ENCODE data around the gene CCNJL.

Gene CCNJL

DNA sequence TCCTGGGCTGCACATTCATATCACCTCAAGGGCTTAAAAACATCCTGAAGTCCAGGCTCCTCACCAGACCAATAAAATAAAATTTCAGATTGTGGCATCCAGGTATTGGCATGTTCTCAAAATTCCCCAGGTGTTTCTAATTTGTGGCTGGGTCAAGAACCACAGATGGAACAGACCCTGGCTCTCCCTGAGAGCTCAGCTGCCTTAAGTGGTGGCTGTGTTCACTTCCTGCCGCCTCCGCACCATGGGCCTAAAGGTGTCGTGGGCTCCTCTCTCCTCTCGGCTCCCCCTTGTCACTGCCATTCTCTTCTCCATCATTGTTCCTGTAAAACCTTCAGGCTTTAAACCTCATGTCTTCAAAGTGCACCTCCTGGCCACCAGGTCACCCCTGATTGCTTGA is 17.8 kb upstream of the CCNJL start:
- no peak for DNase-seq

DNA sequence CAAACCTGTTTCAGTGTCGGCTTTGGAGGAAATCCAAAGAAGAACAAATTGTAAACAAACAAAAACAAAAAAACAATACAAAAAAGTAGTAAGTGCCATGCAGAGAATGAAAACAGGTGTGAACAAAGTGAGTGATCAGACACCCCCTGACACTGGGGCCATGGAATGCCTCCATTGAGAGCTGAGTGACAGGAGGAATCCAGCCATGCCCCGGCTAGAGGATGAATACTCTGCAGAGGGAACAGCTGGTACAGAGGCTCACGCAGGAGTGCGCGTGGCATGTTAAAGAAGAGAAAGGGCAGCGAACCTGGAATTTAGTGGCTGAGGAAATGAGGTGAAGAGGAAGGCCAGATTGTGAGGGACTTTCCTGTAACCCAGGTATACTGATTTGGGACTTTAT is 15.5 kb upstream of the CCNJL start:
- no peak for DNase-seq

DNA sequence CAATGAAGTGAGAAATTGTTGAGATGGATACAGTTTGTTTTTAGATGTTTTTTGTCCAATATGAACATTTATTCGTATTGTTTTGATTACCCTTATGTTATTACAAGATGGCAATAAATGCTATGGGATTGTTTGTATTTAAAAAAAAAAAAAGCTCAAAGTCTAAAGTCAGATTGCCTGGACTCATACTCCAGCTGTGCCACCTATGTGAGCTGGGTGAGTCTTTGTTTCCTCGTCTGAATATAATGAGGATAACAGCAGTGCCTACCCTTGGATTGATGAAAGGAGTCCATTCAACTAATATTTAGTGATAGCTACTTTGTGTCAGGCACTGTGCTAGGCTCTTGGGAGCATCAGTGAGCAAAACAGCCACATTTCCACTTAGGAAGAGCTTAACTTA is 14.6 kb upstream of the CCNJL start:
- no peak for DNase-seq

DNA sequence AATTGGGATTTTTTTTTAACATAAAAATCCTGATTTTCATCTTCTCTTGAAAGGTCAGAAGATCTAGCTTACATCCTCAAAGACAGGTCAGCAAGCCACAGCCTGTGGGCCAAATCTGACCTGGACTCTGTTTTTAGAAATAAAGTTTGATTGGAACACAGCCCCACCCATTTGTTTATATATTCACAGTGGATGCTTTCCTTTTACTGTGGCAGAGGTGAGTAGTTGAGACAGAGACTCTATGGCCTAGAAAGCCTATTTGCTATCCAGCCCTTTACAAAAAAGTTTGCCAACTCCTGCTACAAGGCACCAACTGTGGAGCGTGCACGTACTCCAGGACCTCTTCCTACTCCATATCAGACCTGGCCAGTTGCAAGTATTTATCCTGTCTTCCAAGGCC is 13.4 kb upstream of the CCNJL start:
- DNase-seq, result no peak

DNA sequence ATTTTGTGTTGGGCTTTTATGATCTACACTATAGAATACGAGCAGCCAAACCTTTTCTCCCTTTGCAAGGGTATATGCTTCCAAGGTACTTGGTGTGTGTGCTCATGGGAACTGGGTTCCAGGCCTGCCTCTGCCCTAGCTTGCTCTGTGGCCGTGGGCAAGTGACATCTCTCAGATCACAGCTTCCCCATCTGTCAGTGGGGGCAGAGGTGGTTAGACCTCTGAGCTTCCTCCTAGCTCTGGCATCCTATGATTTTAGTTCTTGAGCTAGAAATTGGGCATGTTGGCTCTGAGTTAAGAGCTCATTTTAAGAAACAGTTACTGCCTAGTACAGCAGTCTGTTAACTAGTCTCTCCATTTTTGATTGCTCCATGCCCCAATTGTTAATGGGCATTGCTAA is 12.5 kb upstream of the CCNJL start:
- no peak for DNase-seq

DNA sequence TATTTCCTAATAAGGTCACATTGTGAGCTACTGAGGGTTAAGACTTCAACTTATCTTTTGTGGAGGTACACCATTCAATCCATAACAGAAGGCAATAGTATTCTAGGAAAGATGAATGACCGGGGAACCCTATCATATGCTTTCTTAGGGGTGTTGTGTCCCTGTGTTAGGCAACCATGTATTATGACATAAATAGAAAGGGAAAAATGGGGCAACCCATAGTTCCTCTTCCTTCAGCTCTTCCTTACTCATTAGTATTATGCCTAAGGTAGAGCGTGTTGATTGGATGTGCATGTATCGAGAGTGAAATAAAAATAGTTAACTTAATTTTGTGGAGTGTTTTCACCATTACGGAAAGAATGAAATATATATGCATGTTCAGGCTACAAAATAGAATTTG is 6.0 kb upstream of the CCNJL start:
- no peak for DNase-seq

DNA sequence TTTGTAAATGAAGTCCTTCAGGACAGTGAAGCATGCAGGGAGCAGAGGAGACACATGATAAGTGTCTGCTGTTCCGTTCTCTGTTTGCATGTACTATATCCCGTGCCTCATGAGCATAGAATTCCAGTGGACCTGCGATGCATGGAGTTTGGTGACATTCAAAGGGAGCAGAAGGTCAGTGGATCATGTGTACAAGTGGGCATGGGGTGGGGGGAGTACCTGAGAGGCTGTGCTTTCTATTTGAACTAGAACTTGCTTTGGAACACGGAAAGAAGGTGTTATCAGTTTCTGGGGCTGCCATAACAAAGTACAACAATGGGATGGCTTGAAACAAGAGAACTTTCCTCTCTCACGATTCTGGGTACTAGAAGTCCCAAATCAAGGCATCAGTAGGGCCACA is 5.1 kb upstream of the CCNJL start:
- DNase-seq, result no peak

DNA sequence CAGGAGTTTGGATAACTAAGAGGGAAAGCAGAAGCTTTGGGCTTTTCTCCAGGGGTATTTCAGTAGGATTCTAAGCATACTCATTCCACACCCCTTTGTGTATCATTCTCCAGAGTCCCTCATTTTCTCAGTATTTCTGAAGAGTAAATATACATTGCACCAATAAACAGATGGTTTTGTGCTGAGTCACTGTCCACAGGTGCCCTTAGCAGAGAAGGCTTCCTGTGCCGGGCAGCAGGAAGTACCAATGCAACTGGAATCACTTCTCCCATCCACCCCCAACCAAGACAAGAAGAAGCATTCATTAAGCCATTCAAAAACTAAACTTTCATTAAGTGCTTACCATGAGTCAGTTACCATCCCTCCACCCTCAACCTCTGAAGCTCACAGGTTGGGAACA is 3.6 kb upstream of the CCNJL start:
- no peak for DNase-seq

DNA sequence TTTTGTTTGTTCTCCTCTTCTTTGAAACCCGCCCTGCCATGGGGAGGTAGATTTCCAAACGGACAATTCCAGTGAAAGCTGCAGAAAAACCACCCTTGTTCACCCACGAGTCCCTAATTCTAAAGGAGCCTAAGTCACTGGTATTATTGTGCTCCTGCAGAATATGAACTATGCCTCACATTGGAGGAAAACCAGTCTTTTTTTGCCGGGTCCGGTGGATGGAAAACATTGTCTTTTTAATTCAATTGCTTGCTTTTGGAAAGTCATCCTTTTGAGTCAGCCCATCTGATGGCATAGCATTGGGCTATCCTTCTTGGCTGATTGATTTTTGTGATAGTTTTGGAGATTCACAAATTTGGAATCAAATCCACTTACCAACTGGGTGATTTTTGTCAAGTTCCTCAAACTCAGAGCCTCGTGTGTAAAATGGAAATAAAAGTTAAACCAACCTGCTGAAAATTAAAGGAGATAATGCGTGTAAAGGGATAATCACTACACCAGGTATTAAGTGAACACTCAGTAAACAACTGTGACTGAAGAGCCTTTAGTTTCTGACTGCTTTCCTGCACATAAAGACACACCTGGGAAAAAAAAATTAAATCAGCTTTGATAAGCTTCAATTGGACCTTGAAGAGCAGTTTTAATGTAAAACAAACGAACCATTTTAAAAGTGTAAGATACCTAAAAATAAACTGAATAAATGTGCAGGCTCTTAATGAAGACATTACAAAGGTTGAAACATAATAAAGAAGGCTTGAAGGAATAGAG is 780 bp upstream of the CCNJL start:
- DNase-seq, result no peak

DNA sequence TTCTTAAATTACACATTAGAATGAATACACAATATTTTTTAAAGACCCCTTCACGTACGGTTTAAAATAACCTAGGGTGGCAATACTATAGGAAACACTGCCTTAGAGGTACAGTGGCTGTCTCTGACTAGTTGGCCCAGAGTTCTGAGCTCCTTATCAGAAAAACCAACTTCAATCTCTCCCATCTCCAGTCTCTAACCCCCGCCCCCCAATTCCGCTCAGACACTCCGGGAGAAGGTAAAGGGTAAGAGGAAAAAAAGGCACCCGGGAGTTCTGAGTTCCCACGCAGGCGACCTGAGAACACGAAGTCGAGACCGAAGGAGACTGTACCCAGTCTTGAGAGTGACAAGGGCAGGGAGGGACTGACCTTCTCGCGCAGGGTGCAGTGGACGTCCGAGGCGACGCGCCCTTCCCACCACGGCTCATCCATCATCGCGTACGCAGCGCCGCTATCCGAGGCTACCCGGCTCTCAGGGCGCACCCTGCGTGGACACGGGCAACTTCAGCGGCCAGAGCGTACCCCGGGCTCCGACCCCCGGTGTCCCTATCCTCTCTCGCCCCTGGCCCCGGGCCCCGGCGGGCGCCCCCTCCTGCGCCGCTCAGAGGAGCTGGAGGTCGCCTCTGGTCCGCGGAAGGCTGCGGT is 752 bp downstream of the CCNJL start:
- DNase-seq, result no peak

DNA sequence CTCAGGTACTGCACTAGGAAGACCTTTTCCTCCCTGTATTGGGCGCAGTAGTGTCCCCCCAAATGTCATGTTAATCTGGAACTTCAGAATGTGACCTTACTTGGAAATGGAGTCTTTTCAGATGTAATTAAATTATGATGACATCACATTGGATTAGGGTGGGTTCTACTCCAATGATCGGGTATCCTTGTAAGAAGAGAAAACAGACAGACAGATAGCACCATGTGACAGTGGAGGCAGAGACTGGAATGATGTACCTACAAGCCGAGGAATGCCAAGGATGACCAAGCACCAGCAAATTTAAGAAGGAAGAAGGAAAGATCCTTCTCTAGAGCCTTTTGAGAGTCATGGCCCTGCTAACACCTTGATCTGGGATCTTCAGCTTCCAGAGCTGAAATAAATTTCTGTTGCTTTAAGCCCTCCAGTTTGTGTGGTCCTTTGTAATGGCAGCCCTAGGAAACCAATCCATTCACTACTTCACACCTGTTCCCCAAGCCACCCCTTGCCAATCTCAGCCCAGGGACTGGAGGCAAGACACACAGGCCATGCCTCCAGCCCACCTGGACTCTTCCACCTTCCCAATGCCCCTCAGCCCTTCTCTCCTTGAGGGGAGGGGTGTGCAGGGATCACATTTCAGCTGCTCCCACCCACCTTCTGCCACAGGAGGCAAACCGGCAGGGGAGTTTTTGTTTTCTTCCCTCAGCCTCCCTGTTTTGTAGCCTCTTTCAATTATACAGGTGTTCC is 1.6 kb downstream of the CCNJL start:
- DNase-seq, result no peak

DNA sequence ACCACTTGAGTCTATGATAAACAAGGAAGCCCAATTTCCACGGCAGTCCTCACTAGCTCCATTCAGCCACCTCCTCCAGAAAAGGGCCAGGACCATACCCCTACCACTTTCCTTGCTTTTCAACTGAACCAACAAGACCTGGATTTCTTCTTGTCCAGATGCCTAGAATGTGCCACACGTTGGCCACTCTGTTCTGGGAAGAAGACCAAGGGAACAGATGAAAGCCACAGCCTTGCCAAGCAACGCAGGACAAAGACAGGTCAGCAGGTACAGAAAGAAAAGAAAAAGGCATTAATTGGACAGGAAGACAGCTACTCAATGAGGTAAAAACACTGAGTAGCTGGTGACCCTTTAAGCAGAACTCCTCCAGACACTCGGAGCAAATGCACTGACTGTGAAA is 2.2 kb downstream of the CCNJL start:
- DNase-seq, result no peak

DNA sequence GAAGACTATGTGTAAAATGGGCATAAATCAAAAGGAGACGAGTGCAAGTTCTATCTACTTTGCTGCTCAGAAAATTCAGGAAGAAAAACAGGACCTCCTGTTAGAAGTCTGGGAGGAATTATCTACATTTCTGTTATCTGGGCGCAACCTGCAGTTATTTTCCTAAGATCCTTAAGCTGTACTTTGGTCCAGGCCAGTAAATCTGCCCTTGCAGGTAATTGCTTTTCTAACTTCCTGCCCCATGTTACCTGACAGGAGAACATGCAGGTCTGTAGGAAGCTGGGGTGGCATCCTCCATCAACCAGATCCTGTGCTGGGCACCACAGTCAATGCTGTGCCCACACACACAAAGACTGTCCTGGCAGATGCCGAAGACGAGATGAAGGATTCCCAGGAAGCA is 5.7 kb downstream of the CCNJL start:
- no peak for DNase-seq

DNA sequence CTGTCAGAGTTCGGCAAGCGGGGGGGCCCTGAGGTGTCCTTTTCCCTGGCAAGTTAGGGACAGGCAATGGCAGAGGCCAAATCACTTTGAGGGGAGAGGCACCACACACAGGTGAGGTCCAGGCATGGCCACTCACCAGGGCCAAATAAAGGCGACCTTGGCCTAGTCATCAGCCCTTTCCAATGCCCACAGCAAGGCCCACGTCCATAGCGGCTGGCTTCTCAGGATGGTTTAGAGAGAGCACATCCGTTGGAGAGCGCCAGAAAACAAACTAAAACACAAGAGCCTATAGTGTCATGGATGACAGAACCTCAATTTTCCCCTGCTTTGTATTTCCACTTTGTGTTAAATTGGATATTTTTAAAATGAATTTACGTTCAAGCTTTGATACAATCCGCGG is 7.0 kb downstream of the CCNJL start:
- no peak for DNase-seq

DNA sequence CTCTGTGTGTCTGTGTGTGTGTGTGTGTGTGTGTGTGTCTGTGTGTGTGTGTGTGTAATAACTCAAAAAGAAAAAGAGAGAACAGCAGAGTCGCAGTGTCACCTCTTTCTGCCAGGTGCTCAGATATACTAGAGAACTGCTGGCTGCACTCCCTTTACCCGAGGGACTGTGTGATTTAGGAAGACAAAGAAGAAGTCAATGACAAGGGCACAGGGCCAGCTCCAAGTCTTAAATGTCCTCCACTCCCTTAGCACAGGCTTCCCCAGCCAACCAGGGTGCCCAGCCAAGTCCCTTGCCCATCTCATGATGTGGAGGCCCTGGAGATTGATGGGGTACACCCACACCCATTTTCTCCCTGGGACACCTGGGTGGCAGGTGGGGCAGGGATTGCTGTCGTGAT is 8.7 kb downstream of the CCNJL start:
- DNase-seq, result no peak

DNA sequence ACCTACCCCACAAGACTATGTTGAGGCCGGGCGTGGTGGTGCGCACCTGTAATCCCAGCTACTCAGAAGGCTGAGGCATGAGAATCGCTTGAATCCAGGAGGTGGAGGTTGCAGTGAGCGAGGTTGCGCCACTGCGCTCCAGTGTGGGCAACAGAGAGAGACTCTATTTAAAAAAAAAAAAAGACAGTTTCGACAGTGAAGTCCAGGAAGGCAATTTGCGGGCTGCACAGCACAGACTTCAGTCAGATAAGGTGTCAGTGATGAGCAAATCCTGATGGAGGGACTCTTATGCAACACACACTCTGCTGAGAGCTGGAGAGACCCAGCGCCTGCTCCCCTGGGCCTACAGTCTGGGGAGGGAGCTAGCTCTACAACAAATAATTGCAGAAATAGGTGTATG is 14.2 kb downstream of the CCNJL start:
- no peak for DNase-seq

DNA sequence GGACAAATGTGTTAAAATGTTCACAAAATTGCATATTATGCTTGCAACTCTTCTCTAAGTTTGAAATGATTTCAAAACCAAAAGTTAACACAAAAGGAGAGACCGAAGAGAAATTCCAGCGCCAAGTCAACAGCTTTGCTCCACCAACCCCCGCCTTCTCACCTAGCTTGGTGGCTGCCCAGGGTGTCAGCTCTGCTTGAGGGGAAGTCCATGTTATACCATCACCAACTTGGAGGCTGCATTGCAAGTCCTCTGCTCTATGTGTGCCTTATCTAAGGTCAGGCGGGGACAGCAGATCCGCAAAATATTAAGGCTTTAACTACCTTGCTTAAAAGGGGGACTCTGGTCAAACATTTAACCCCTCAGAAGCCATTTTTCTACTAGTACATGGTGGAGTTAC is 14.6 kb downstream of the CCNJL start:
- DNase-seq, result no peak

DNA sequence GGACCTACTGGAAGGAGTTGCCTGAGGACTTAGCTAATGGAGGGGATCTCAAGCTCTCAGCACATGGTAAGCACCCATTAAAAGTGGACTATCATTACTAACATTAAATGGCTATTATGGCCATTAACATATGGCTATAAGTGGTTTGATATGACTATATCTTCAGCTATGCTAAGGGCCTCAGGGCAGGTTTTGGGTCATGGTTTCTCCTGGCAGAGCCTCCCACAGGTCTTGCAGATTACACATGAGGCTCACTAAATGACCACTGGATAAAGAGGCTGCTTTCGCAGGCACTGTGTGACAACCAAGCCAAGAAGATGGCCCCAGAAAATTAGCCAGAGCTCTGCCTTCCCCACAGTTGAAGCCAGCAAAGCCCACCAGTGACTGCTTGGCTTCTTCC is 15.4 kb downstream of the CCNJL start:
- no peak for DNase-seq

DNA sequence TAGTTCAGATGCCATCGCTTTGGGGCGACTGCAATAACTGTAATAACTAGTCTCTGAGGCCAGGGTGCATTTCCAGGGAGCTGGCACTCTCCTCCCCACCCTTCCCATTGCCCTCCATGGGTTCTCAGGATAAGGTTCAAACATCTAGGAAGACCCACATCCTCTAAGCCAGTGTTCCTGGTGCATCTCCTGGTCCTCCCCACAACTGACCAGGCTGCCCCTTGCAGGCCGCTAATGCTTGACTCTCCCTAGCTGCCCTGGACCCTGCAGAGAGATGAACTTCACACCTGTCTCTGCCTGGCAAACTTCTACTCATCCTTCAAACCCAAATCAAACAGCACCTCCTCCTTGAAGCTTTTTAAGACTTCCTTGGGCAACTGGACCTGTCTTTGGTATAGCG is 15.9 kb downstream of the CCNJL start:
- no peak for DNase-seq

DNA sequence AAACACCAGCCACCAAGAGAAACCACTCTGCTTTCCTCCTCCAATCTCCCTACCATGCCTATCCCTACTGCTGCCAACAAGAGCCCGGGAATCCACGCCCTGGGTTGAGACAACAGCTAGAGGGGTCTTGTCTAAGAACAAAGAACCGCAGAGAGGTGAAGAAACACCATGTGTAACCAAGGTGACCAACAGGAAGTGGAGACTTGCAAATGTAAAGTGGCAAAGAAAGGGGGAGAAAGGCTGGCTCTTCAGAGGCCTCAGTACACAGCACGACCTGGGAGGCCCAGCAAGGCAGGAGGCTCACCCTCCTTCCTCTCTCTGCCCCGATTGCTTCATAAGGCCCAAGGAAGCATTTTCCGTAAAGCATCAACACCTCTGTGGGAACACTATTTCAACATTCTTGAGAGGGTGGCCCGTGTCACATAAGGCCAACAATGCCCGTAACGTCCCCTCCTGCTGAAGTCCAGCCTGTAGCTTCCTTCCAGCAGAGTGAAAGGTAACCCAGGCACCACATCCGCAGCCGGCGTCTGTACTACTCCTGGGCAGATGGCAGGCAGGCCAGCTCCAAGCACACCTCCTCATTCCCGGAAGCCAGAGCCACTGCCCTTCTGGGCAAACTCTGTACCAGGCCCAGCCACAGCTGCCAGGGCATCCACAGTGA is 18.3 kb downstream of the CCNJL start:
- no peak for DNase-seq

DNA sequence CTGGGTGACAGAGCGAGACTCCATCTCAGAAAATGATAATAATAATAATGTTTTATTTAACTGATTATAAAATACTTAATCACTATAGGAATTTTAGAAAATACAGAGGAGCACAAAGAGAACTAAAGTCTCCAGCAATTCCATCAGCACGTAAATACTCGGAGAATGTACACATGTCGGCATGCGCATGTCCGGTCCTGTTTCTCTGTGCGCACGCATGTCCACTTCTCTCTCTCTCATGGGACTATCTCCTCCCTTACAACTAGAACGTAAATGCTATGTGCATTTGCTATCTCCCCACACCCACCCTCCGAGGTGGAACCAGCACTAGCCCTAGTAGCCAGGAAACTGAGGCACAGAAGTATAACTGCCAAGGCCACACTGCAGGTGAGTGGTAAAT is 19.0 kb downstream of the CCNJL start:
- no peak for DNase-seq

DNA sequence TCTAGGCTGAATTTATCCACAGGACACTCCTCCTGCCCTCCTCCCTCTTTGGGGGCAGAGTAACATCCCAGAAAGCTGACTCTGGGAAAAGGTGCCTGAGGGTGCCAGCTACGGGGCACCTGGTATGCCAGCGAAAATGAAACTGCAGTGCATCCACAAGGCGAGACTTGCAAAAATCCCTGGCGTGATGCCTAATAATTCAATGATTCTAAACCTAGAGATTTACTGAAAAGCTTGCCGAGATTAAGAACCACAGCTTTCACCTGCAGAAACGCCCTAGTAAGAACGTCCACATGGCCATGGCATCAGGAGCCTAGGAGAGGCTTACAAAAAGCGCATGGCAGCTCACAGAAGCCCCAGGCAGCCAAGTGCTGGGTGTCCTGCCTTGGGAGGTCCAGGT is 20.9 kb downstream of the CCNJL start:
- no peak for DNase-seq

DNA sequence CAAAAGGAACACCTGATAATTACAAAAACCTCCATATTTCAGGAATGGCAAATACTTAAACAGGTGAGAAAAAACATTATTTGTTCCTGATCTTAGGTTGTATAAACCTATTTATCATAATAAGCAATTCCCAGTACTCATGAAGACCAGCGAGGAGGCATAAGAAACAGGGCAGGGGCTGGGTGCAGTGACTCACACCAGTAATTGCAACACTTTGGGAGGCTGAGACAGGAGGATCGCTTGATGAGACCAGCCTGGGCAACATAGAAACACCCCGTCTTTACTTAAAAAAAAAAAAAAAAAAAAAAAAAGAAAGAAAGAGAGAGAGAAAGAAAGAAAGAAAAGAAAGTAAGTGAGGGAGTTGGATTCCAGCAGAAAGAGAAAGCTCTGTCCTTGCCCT is 21.6 kb downstream of the CCNJL start:
- no peak for DNase-seq

DNA sequence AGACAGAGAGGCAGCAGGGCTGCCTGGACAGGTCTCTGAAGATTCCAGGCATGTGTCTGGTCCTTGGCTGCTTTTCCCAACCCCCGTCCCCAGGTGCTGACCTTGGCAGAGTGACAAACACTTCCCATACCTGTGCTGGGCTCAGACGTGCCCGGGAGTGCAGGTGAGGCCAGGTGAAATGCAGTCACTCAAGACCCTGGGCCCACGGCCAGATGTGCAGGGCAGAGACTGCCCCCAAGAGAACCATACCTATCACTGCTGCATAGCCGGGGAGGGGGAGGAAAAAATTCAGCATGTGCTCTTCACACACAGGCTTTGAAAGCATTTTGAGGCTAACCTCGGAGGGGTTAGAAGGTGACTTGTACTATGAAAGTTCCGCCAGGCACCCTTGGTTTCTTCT is 22.6 kb downstream of the CCNJL start:
- no peak for DNase-seq

Measured in activated naive CD4-positive, alpha-beta T cell (primary cell).